ENCODE results near the gene HIGD1C.

The HIGD1C gene

GRCh38 chr12:50961708-50962107, 9.4 kb downstream of the HIGD1C start:
- no peak for TF ChIP-seq CTCF (IDR thresholded peaks at IDR 0.05)

- no peak for TF ChIP-seq CTCF (IDR thresholded peaks at IDR 0.05)
These were observed 12.1 kb downstream of the HIGD1C start for GRCh38 chr12:50964432-50964831.

GRCh38 chr12:50971946-50972345, 19.6 kb downstream of the HIGD1C start:
- no peak for TF ChIP-seq CTCF (IDR thresholded peaks at IDR 0.05)

- no peak for TF ChIP-seq CTCF (IDR thresholded peaks at IDR 0.05)
These were observed 27.2 kb downstream of the HIGD1C start for GRCh38 chr12:50979369-50980052.

- TF ChIP-seq CTCF (IDR thresholded peaks at IDR 0.05), result no peak
These were observed 28.2 kb downstream of the HIGD1C start for GRCh38 chr12:50980545-50980944.

GRCh38 chr12:50981319-50982239, 29.2 kb downstream of the HIGD1C start:
- no peak for TF ChIP-seq CTCF (IDR thresholded peaks at IDR 0.05)

- no peak for TF ChIP-seq CTCF (IDR thresholded peaks at IDR 0.05)
These were observed 32.4 kb downstream of the HIGD1C start for GRCh38 chr12:50984586-50985298.

All from LNCAP (cell line).